OCI-LY1 (cell line): ENCODE measurements around the gene SRP14.

Source experiments
- CTCF ChIP-seq: fragments of 200-600 bp; sonication (generic), shearing (Covaris generic); IDR thresholded peaks from 2 replicates; pipeline ENCODE4 v1.5.1; 2017; ENCODE audit warnings: mild to moderate bottlenecking, antibody characterized with exemption, low read length, moderate library complexity, mixed read lengths
- EZH2 ChIP-seq: fragments of 200-600 bp; sonication (generic), shearing (Covaris generic); IDR thresholded peaks from 2 replicates; pipeline ENCODE4 v1.8.0; 2017; ENCODE audit warnings: borderline replicate concordance, mixed run types, mild to moderate bottlenecking, antibody characterized with exemption, low read length, moderate library complexity, mixed read lengths

GRCh38 chr15:40087068-40087810 is 48.3 kb upstream of the SRP14 start:
- TF ChIP-seq CTCF = no peak
- no peak for TF ChIP-seq EZH2
